ENCODE data around the gene SRGAP1. TPM values are rescaled to one million over a fixed set of nuclear protein-coding genes. Genes with fewer than 3 reads are reported as not detected.

The SRGAP1 gene
- total RNA-seq, 1 donor = 25.8 TPM

GRCh38 chr12:64203775-64204174, 359.3 kb downstream of the SRGAP1 start:
- no peak for TF ChIP-seq CTCF (IDR thresholded peaks at IDR 0.05; ENCODE audit: insufficient read depth, low read length)
- H3K4me3 ChIP-seq (ENCODE audit: low read depth, low read length) = no peak overlapping the region
- no peak for DNase-seq (ENCODE audit: low read depth)

- TF ChIP-seq CTCF (IDR thresholded peaks at IDR 0.05; ENCODE audit: insufficient read depth, low read length) = no peak
- DNase-seq (ENCODE audit: low read depth) = no peak
- no peak overlapping the region for H3K4me3 ChIP-seq (ENCODE audit: low read depth, low read length)
Observed at GRCh38 chr12:64205542-64205941, 361.0 kb downstream of the SRGAP1 start.

- TF ChIP-seq CTCF (IDR thresholded peaks at IDR 0.05; ENCODE audit: insufficient read depth, low read length) = no peak
- no peak for DNase-seq (ENCODE audit: low read depth)
- H3K4me3 ChIP-seq (ENCODE audit: low read depth, low read length) = no peak overlapping the region
Observed at GRCh38 chr12:64207453-64207852, 363.0 kb downstream of the SRGAP1 start.

Small RNA genes within 50 kb of the gene (small RNA-seq; reads per million reads assigned to genes)
- gene AC020611.1 = not detected
- gene RNU6-1009P = not detected

Other genes with a start within 250 kb of the SRGAP1 start
- 2.3 and 7.1 TPM in 2 replicates for gene DPY19L2, start 176.2 kb upstream of the SRGAP1 start, total RNA-seq (ENCODE audit: low replicate concordance)
- 22.1 and 22.5 TPM in 2 replicates for gene RXYLT1, start 64.8 kb upstream of the SRGAP1 start, total RNA-seq (ENCODE audit: low replicate concordance)